HEK293T (cell line): ENCODE data around the gene ZNF474.

Source experiments
- ARNT ChIP-seq: fragments of 450-650 bp; IDR thresholded peaks from 2 replicates; pipeline ENCODE4 v1.6.1; 2017; ENCODE audit warnings: mild to moderate bottlenecking
- ELF4 ChIP-seq: fragments of 450-650 bp; IDR thresholded peaks from 2 replicates; pipeline ENCODE4 v1.6.1; 2017; ENCODE audit warnings: antibody characterized with exemption
- FOXA1 ChIP-seq: fragments of 450-650 bp; IDR thresholded peaks from 2 replicates; pipeline ENCODE4 v1.6.1; 2016; ENCODE audit warnings: mild to moderate bottlenecking
- FOXK2 ChIP-seq: fragments of 450-650 bp; IDR thresholded peaks from 2 replicates; pipeline ENCODE4 v1.6.1; 2016; ENCODE audit warnings: mild to moderate bottlenecking
- FOXM1 ChIP-seq: fragments of 450-650 bp; IDR thresholded peaks from 2 replicates; pipeline ENCODE4 v1.6.1; 2017; ENCODE audit warnings: mild to moderate bottlenecking, borderline replicate concordance
- HDGF ChIP-seq: fragments of 450-650 bp; IDR thresholded peaks from 2 replicates; pipeline ENCODE4 v1.6.1; 2017; ENCODE audit warnings: antibody characterized with exemption, borderline replicate concordance
- NFRKB ChIP-seq: fragments of 450-650 bp; IDR thresholded peaks from 2 replicates; pipeline ENCODE4 v1.6.1; 2016; ENCODE audit warnings: mild to moderate bottlenecking, moderate library complexity
- TF ChIP-seq, protein P1 (sequence below): fragments of 450-650 bp; IDR thresholded peaks from 2 replicates; pipeline ENCODE4 v1.6.1; 2016

DNA sequence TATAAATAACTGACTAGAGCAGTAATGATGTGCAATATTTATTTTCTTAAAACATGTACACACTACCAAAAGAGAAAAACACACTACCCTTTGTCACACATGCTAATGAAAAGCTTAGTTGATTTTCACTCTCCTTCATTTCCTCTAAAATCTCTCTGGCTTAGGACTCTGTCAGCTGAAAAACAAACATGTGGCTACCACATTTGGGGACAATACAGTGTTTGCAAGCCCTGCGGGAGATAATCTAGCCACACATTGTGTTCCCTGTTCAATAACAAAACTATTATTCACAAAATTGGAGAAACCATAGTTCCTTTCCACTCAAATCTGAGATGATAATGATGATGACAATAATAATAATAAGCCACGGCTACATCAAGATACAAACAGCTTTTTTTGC lies 47.8 kb upstream of the ZNF474 start:
- TF ChIP-seq ARNT (no peak), FOXM1 (no peak), NFRKB (no peak), FOXK2 (no peak), HDGF (no peak), FOXA1 (no peak), ELF4 (no peak)
- TF ChIP-seq, protein P1, sequence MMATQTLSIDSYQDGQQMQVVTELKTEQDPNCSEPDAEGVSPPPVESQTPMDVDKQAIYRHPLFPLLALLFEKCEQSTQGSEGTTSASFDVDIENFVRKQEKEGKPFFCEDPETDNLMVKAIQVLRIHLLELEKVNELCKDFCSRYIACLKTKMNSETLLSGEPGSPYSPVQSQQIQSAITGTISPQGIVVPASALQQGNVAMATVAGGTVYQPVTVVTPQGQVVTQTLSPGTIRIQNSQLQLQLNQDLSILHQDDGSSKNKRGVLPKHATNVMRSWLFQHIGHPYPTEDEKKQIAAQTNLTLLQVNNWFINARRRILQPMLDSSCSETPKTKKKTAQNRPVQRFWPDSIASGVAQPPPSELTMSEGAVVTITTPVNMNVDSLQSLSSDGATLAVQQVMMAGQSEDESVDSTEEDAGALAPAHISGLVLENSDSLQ: no peak
